NCI-H69 (cell line): ENCODE data around the gene SHC3.
"Not testable (repeated sequence)": the region's sequence is repeated elsewhere in the genome, so short reads cannot be mapped to it uniquely, and the experiment has no call there.

Experiments used
- DNase-seq: peaks from one replicate; lab custom pipeline; 2025; lab: John Stamatoyannopoulos, UW

SHC3 gene

GRCh38 chr9:89177944-89178829, at the start of gene SHC3:
TSS of gene SHC3 (minus strand) at chr9:89178818. CDS start at chr9:89178460, 358 bp downstream.
- DNase-seq: peak; percentile 18

GRCh38 chr9:89225991-89226471, 47.4 kb upstream of the SHC3 start:
- peak; percentile 28 for DNase-seq

GRCh38 chr9:89225587-89225986, 47.0 kb upstream of the SHC3 start:
- DNase-seq: no peak

- no peak for DNase-seq
These were observed 46.4 kb upstream of the SHC3 start for GRCh38 chr9:89225036-89225435.

- no peak for DNase-seq
These were observed 46.0 kb upstream of the SHC3 start for GRCh38 chr9:89224633-89225032.

GRCh38 chr9:89223396-89223977, 44.9 kb upstream of the SHC3 start:
- DNase-seq: no peak

GRCh38 chr9:89219637-89220036, 41.0 kb upstream of the SHC3 start:
- no peak for DNase-seq

GRCh38 chr9:89218040-89218928, 39.7 kb upstream of the SHC3 start:
- peak; percentile 24 for DNase-seq

- no peak for DNase-seq
These were observed 36.7 kb upstream of the SHC3 start for GRCh38 chr9:89215342-89215741.

GRCh38 chr9:89213396-89213880, 34.8 kb upstream of the SHC3 start:
- DNase-seq: no peak

GRCh38 chr9:89212171-89212570, 33.6 kb upstream of the SHC3 start:
- no peak for DNase-seq

- DNase-seq: not testable (repeated sequence)
These were observed 30.7 kb upstream of the SHC3 start for GRCh38 chr9:89209311-89209710.

- DNase-seq: no peak
These were observed 28.4 kb upstream of the SHC3 start for GRCh38 chr9:89207026-89207425.

- DNase-seq: no peak
These were observed 26.2 kb upstream of the SHC3 start for GRCh38 chr9:89204801-89205200.

GRCh38 chr9:89195131-89195797, 16.6 kb upstream of the SHC3 start:
- no peak for DNase-seq

- DNase-seq: no peak
These were observed 16.0 kb upstream of the SHC3 start for GRCh38 chr9:89194421-89195130.

GRCh38 chr9:89191004-89191403, 12.4 kb upstream of the SHC3 start:
- no peak for DNase-seq

GRCh38 chr9:89189215-89189614, 10.6 kb upstream of the SHC3 start:
- DNase-seq: no peak

GRCh38 chr9:89187950-89188349, 9.3 kb upstream of the SHC3 start:
- DNase-seq: no peak

GRCh38 chr9:89187541-89187940, 8.9 kb upstream of the SHC3 start:
- DNase-seq: no peak

GRCh38 chr9:89186960-89187359, 8.3 kb upstream of the SHC3 start:
- no peak for DNase-seq
